WTC11 (cell line): ENCODE data around the gene ANKRD22. TPM values are rescaled to one million over a fixed set of nuclear protein-coding genes. Genes with fewer than 3 reads are reported as not detected.

Experiments used
- AR ChIP-seq: fragments of 250-450 bp; sonication (Bioruptor Pico); IDR thresholded peaks from 2 replicates; pipeline ENCODE4 v1.9.0; 2021; ENCODE audit warnings: mild to moderate bottlenecking
- ARID4B ChIP-seq: sonication (generic); formaldehyde crosslinking; IDR thresholded peaks from 2 replicates; pipeline ENCODE4 v1.8.0; 2023; ENCODE audit warnings: missing genetic modification reagents, mild to moderate bottlenecking, borderline replicate concordance
- EMX1 ChIP-seq: fragments of 250-450 bp; sonication (Bioruptor Pico); IDR thresholded peaks from 2 replicates; pipeline ENCODE4 v1.8.0; 2021; ENCODE audit warnings: mild to moderate bottlenecking
- ETV6 ChIP-seq: sonication (generic); formaldehyde crosslinking; IDR thresholded peaks from 2 replicates; pipeline ENCODE4 v1.8.1; 2022; ENCODE audit warnings: mild to moderate bottlenecking, missing genetic modification reagents
- FOXP1 ChIP-seq: sonication (generic); formaldehyde crosslinking; IDR thresholded peaks from 2 replicates; pipeline ENCODE4 v1.8.0; 2022; ENCODE audit warnings: missing genetic modification reagents, mild to moderate bottlenecking, moderate library complexity, borderline replicate concordance
- HMGXB4 ChIP-seq: sonication (generic); formaldehyde crosslinking; IDR thresholded peaks from 2 replicates; pipeline ENCODE4 v1.8.1; 2023; ENCODE audit warnings: mild to moderate bottlenecking, moderate library complexity, missing genetic modification reagents
- KAT7 ChIP-seq: sonication (generic); formaldehyde crosslinking; IDR thresholded peaks from 2 replicates; pipeline ENCODE4 v1.8.1; 2023; ENCODE audit warnings: missing genetic modification reagents, mild to moderate bottlenecking, borderline replicate concordance
- MXD4 ChIP-seq: fragments of 250-450 bp; sonication (Bioruptor Pico); IDR thresholded peaks from 2 replicates; pipeline ENCODE4 v1.8.0; 2021; ENCODE audit warnings: mild to moderate bottlenecking, moderate library complexity, borderline replicate concordance
- OVOL2 ChIP-seq: fragments of 250-450 bp; sonication (Bioruptor Pico); IDR thresholded peaks from 2 replicates; pipeline ENCODE4 v1.9.0; 2021; ENCODE audit warnings: mild to moderate bottlenecking, borderline replicate concordance
- PRDM15 ChIP-seq: sonication (generic); formaldehyde crosslinking; IDR thresholded peaks from 2 replicates; pipeline ENCODE4 v1.8.0; 2022; ENCODE audit warnings: missing genetic modification reagents
- SP1 ChIP-seq: sonication (generic); formaldehyde crosslinking; conservative IDR thresholded peaks from 2 replicates; pipeline ENCODE4 v1.8.1; 2022; ENCODE audit warnings: missing genetic modification reagents
- ZNF121 ChIP-seq: sonication (generic); formaldehyde crosslinking; IDR thresholded peaks from 2 replicates; pipeline ENCODE4 v1.8.0; 2023; ENCODE audit warnings: missing genetic modification reagents
- ZNF219 ChIP-seq: sonication (generic); formaldehyde crosslinking; IDR thresholded peaks from 2 replicates; pipeline ENCODE4 v1.8.0; 2023; ENCODE audit warnings: missing genetic modification reagents, mild to moderate bottlenecking, borderline replicate concordance
- ZNF317 ChIP-seq: sonication (generic); formaldehyde crosslinking; IDR thresholded peaks from 2 replicates; pipeline ENCODE4 v1.8.1; 2023; ENCODE audit warnings: low read depth, mild to moderate bottlenecking, moderate library complexity, missing genetic modification reagents, borderline replicate concordance
- ZNF416 ChIP-seq: fragments of 250-450 bp; sonication (Bioruptor Pico); IDR thresholded peaks from 2 replicates; pipeline ENCODE4 v1.9.0; 2021; ENCODE audit warnings: mild to moderate bottlenecking, inconsistent platforms
- total RNA-seq: library from RNA; stranded (reverse); gene quantifications from 3 replicates; pipeline ENCODE4 v1.2.3, GENCODE V29; 2021
- TF ChIP-seq, protein P1 (sequence below): sonication (generic); formaldehyde crosslinking; IDR thresholded peaks from 2 replicates; pipeline ENCODE4 v1.8.0; 2022; ENCODE audit warnings: mild to moderate bottlenecking, missing genetic modification reagents
- TF ChIP-seq, protein P2 (sequence below): sonication (generic); formaldehyde crosslinking; IDR thresholded peaks from 2 replicates; pipeline ENCODE4 v1.8.1; 2023; ENCODE audit warnings: mild to moderate bottlenecking, missing genetic modification reagents, moderate library complexity
- TF ChIP-seq, protein P3 (sequence below): sonication (generic); formaldehyde crosslinking; IDR thresholded peaks from 2 replicates; pipeline ENCODE4 v1.8.1; 2023; ENCODE audit warnings: mild to moderate bottlenecking, missing genetic modification reagents
- TF ChIP-seq, protein P4 (sequence below): fragments of 250-450 bp; sonication (Bioruptor Pico); IDR thresholded peaks from 2 replicates; pipeline ENCODE4 v1.9.0; 2021; ENCODE audit warnings: moderate library complexity, mild to moderate bottlenecking, inconsistent platforms, borderline replicate concordance

The ANKRD22 gene
- total RNA-seq, 1 experiment from 2014 or later = not detected

DNA sequence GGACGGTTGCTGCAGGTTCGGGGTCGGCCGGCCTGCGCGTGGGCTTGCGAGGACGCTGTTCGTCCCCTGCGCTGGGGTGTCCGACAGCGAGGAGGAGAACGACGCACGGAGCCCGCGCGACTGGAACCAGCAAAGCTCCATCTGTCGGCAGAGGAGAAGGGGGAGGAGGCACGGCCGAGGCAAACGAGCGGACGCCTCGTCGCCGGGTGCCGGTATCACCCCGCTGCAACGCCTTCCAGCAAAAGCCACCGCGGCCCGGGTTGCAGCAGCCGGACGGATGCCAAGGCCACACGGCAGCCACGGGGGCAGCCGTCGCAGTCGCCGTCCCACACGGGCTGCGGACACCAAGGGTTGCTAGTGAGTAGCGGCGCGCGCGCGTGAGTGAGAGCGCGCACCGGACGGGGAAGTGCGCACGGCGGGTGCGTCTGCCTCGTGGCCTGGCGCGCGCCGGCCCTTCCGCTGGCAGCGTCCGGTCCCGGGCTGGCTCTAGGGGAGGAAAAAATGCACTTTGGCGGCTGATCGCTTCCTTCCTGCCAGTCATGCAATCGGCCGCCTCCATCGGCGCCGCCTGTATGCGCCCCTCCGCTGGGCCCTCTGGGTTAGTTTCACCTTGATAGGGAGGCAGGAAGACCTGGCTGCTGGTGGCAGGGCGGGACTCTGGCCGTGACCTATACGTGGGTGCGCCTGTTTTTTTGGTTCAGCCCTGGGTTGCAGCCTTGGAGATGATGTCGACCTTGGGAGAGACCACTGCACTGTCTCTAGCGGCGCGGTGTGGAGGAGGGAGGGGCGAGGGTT, 28.8 kb upstream of the ANKRD22 start (continued):
- no peak for TF ChIP-seq ZNF219
- peak; percentile 96 for TF ChIP-seq HMGXB4 (CRISPR knock-in tag)
- TF ChIP-seq, protein P1, sequence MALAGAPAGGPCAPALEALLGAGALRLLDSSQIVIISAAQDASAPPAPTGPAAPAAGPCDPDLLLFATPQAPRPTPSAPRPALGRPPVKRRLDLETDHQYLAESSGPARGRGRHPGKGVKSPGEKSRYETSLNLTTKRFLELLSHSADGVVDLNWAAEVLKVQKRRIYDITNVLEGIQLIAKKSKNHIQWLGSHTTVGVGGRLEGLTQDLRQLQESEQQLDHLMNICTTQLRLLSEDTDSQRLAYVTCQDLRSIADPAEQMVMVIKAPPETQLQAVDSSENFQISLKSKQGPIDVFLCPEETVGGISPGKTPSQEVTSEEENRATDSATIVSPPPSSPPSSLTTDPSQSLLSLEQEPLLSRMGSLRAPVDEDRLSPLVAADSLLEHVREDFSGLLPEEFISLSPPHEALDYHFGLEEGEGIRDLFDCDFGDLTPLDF (CRISPR knock-in tag) = no peak
- no peak for TF ChIP-seq OVOL2 (CRISPR knock-in tag)
- 0 out of 2 replicates have a peak, but pooled peaks have one; percentile 17 for TF ChIP-seq SP1 (CRISPR knock-in tag)
- peak; percentile 31; the same call in 1 of the 2 replicates for TF ChIP-seq PRDM15 (CRISPR knock-in tag)
- TF ChIP-seq MXD4 = no peak
- TF ChIP-seq, protein P2, sequence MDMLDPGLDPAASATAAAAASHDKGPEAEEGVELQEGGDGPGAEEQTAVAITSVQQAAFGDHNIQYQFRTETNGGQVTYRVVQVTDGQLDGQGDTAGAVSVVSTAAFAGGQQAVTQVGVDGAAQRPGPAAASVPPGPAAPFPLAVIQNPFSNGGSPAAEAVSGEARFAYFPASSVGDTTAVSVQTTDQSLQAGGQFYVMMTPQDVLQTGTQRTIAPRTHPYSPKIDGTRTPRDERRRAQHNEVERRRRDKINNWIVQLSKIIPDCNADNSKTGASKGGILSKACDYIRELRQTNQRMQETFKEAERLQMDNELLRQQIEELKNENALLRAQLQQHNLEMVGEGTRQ = peak; percentile 36; the same call in 1 of the 2 replicates
- TF ChIP-seq ZNF416 (CRISPR knock-in tag) = no peak
- TF ChIP-seq, protein P3, sequence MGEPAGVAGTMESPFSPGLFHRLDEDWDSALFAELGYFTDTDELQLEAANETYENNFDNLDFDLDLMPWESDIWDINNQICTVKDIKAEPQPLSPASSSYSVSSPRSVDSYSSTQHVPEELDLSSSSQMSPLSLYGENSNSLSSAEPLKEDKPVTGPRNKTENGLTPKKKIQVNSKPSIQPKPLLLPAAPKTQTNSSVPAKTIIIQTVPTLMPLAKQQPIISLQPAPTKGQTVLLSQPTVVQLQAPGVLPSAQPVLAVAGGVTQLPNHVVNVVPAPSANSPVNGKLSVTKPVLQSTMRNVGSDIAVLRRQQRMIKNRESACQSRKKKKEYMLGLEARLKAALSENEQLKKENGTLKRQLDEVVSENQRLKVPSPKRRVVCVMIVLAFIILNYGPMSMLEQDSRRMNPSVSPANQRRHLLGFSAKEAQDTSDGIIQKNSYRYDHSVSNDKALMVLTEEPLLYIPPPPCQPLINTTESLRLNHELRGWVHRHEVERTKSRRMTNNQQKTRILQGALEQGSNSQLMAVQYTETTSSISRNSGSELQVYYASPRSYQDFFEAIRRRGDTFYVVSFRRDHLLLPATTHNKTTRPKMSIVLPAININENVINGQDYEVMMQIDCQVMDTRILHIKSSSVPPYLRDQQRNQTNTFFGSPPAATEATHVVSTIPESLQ (CRISPR knock-in tag) = no peak
- TF ChIP-seq, protein P4, sequence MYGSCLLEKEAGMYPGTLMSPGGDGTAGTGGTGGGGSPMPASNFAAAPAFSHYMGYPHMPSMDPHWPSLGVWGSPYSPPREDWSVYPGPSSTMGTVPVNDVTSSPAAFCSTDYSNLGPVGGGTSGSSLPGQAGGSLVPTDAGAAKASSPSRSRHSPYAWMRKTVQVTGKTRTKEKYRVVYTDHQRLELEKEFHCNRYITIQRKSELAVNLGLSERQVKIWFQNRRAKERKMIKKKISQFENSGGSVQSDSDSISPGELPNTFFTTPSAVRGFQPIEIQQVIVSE (CRISPR knock-in tag) = no peak
- TF ChIP-seq ETV6 (CRISPR knock-in tag) = peak; percentile 65; the same call in 1 of the 2 replicates
- TF ChIP-seq ZNF121 (CRISPR knock-in tag) = no peak
- no peak for TF ChIP-seq AR
- TF ChIP-seq EMX1 = no peak
- peak; percentile 95; the same call in 1 of the 2 replicates for TF ChIP-seq KAT7 (CRISPR knock-in tag)
- TF ChIP-seq ZNF317 (CRISPR knock-in tag) = no peak
- TF ChIP-seq FOXP1 (CRISPR knock-in tag) = no peak
- peak; percentile 82; the same call in 1 of the 2 replicates for TF ChIP-seq ARID4B (CRISPR knock-in tag)
